ENCODE results near the gene GOLGA6L2.

DNA sequence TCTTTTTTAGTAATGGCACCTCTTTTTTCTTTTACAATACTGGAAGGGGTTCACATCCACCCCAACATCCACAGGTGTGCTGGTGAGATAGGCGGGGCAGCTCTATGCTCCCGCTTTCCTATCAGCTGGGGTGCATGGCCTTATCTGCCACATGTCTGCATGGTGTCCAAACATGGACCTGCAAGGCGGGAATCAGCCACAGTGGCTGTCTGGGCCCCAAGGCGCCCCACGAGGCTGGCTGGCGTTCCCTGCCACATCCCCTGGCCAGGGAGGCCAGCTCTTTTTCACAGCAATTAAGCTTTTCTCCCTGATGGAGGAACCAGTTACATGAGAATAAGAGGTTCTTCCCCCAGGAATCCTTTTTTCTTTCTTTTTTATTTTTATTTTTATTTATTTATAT lies 30.9 kb upstream of the GOLGA6L2 start:
- no peak for TF ChIP-seq POLR2AphosphoS5 (IDR thresholded peaks at IDR 0.05)
- TF ChIP-seq CTCF (IDR thresholded peaks at IDR 0.05), result no peak

All from sigmoid colon (tissue), 4 donors.